PC-3 (cell line): Measurements from ENCODE around the gene CTNNA2. TPM values are rescaled to one million over a fixed set of nuclear protein-coding genes. Genes with fewer than 3 reads are reported as not detected.

Experiments
- ATAC-seq: fragments of 200-7000 bp; cut with Tn5 transposase; 2 replicates; pipeline ENCODE4 v1.9.1; 2020; ENCODE audit warnings: mild to moderate bottlenecking, moderate library complexity
- BruUV-seq: library from RNA; stranded (reverse); fragments of 400-500 nt; replicated peaks from 2 replicates; lab custom pipeline; 2021; lab: Mats Ljungman, UMichigan
- CTCF ChIA-PET: fragments of 300-600 bp; sonication (Branson Sonifier 250); formaldehyde crosslinking; loops from one replicate; lab custom pipeline; 2022; ENCODE audit warnings: antibody characterized with exemption; lab: Charles Lee
- POLR2A ChIA-PET: fragments of 300-600 bp; sonication (Branson Sonifier 250); formaldehyde crosslinking; loops from one replicate; lab custom pipeline; 2022; ENCODE audit warnings: antibody characterized with exemption; ENCODE audit not compliant: unreplicated experiment; lab: Charles Lee
- DNase-seq: peaks from one replicate; pipeline ENCODE4 v3.0.0-alpha.2; 2015
- H2AFZ ChIP-seq: fragments of 300-600 bp; sonication (generic); 2 replicates; pipeline ENCODE4 v1.6.0; 2016; ENCODE audit warnings: antibody characterized with exemption, low read length
- H3F3A ChIP-seq: fragments of 300-600 bp; sonication (generic); one replicate; pipeline ENCODE4 v1.6.0; 2017; ENCODE audit warnings: antibody characterized with exemption, low read length, control low read depth, mild to moderate bottlenecking; ENCODE audit not compliant: unreplicated experiment
- H3K27ac ChIP-seq: fragments of 300-600 bp; sonication (generic); 2 replicates; pipeline ENCODE4 v1.5.1; 2016; ENCODE audit warnings: mild to moderate bottlenecking, low read length
- H3K27me3 ChIP-seq: fragments of 300-600 bp; sonication (generic); 2 replicates; pipeline ENCODE4 v1.6.1; 2016; ENCODE audit warnings: low read length, mixed read lengths
- H3K36me3 ChIP-seq: fragments of 300-600 bp; sonication (generic); 2 replicates; pipeline ENCODE4 v1.6.1; 2016; ENCODE audit warnings: low read depth, mixed run types, low read length, mixed read lengths
- H3K4me1 ChIP-seq: fragments of 300-600 bp; sonication (generic); 2 replicates; pipeline ENCODE4 v1.5.1; 2016; ENCODE audit warnings: low read length; ENCODE audit not compliant: insufficient read depth
- H3K4me2 ChIP-seq: fragments of 300-600 bp; sonication (generic); 2 replicates; pipeline ENCODE4 v1.6.0; 2016; ENCODE audit warnings: low read length
- H3K4me3 ChIP-seq: fragments of 300-600 bp; sonication (generic); 2 replicates; pipeline ENCODE4 v1.5.1; 2016; ENCODE audit warnings: mild to moderate bottlenecking, low read length, mixed read lengths
- H3K79me2 ChIP-seq: fragments of 300-600 bp; sonication (generic); 2 replicates; pipeline ENCODE4 v1.6.1; 2017; ENCODE audit warnings: low read length, mixed read lengths
- H3K9ac ChIP-seq: fragments of 300-600 bp; sonication (generic); 2 replicates; pipeline ENCODE4 v1.6.0; 2016; ENCODE audit warnings: mild to moderate bottlenecking, low read length
- H3K9me2 ChIP-seq: fragments of 300-600 bp; sonication (generic); replicated peaks from 2 replicates; pipeline ENCODE4 v1.6.1; 2016; ENCODE audit warnings: mixed run types, low read length, mixed read lengths
- H3K9me3 ChIP-seq: fragments of 300-600 bp; sonication (generic); 2 replicates; pipeline ENCODE4 v1.6.1; 2016; ENCODE audit warnings: low read length, mixed read lengths
- H4K20me1 ChIP-seq: fragments of 300-600 bp; sonication (generic); 2 replicates; pipeline ENCODE4 v1.6.1; 2016; ENCODE audit warnings: low read length, mixed read lengths
- EZH2 ChIP-seq: fragments of 300-600 bp; sonication (generic); IDR thresholded peaks from one replicate; pipeline ENCODE4 v1.6.1; 2017; ENCODE audit warnings: antibody characterized with exemption, mild to moderate bottlenecking, low read length; ENCODE audit not compliant: unreplicated experiment
- EZH2phosphoT487 ChIP-seq: fragments of 300-600 bp; sonication (generic); IDR thresholded peaks from 2 replicates; pipeline ENCODE4 v1.6.1; 2018; ENCODE audit warnings: mild to moderate bottlenecking, antibody characterized with exemption, low read length, borderline replicate concordance
- intact Hi-C: fragments of 100-400 bp; cut with micrococcal nuclease; formaldehyde crosslinking; loops from 2 replicates; pipeline ENCODE4 v1.9.0; 2023
- total RNA-seq: library from RNA; depleted of rRNA; stranded (reverse); fragments of >200 nt; gene quantifications from 2 replicates; pipeline ENCODE4 v1.2.3, GENCODE V29; 2014
- TF ChIP-seq, protein P1 (sequence below): fragments of 300-600 bp; sonication (generic); conservative IDR thresholded peaks from 2 replicates; pipeline ENCODE4 v1.5.1; 2017; ENCODE audit warnings: antibody characterized with exemption, low read depth, mild to moderate bottlenecking, low read length

The CTNNA2 gene
- total RNA-seq, 1 experiment from 2014 or later = not detected

DNA sequence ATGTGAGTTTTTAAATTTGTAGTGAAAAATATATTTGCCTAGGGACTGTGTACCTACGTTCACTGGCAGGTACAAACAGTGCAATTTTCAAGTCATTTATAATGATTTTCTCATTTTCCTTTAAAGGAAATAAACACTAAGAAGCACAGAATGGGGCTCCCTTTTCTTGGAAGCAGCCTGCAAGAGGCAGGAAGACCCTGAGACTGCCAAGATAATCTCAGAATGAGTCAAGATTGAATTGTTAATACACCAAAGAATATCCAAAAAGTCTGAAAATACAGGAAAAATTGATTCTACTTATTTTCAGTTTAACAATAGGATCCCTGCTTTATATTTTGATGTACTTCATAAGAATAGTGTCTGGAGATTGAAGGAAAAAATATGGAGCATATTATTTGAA is 331.2 kb downstream of the CTNNA2 start:
- H3K27me3 ChIP-seq = no peaks in the 10 kb centered on the region
- TF ChIP-seq EZH2 = no peak
- TF ChIP-seq EZH2phosphoT487 = no peak
- TF ChIP-seq, protein P1, sequence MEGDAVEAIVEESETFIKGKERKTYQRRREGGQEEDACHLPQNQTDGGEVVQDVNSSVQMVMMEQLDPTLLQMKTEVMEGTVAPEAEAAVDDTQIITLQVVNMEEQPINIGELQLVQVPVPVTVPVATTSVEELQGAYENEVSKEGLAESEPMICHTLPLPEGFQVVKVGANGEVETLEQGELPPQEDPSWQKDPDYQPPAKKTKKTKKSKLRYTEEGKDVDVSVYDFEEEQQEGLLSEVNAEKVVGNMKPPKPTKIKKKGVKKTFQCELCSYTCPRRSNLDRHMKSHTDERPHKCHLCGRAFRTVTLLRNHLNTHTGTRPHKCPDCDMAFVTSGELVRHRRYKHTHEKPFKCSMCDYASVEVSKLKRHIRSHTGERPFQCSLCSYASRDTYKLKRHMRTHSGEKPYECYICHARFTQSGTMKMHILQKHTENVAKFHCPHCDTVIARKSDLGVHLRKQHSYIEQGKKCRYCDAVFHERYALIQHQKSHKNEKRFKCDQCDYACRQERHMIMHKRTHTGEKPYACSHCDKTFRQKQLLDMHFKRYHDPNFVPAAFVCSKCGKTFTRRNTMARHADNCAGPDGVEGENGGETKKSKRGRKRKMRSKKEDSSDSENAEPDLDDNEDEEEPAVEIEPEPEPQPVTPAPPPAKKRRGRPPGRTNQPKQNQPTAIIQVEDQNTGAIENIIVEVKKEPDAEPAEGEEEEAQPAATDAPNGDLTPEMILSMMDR = no peak
- H3F3A ChIP-seq = no peaks in the 10 kb centered on the region
- no peaks in the 10 kb centered on the region for H3K4me1 ChIP-seq
- BruUV-seq = no TSS peak
- no peak for DNase-seq
- no peaks in the 10 kb centered on the region for H3K9me2 ChIP-seq
- POLR2A ChIA-PET = no interaction called here
- no peaks in the 10 kb centered on the region for H3K79me2 ChIP-seq
- H3K9me3 ChIP-seq = peaks cover 10% of the 10 kb centered on the region; the same call in 1 of the 2 replicates
- CTCF ChIA-PET = no interaction called here
- no peak for ATAC-seq
- H2AFZ ChIP-seq = no peak overlapping the region
- intact Hi-C loops = no loop called here
- H3K36me3 ChIP-seq = no peaks in the 10 kb centered on the region
- H3K4me3 ChIP-seq = no peak overlapping the region
- H3K9ac ChIP-seq = no peak overlapping the region
- no peak overlapping the region for H3K4me2 ChIP-seq
- H4K20me1 ChIP-seq = no peaks in the 10 kb centered on the region
- no peak overlapping the region for H3K27ac ChIP-seq

DNA sequence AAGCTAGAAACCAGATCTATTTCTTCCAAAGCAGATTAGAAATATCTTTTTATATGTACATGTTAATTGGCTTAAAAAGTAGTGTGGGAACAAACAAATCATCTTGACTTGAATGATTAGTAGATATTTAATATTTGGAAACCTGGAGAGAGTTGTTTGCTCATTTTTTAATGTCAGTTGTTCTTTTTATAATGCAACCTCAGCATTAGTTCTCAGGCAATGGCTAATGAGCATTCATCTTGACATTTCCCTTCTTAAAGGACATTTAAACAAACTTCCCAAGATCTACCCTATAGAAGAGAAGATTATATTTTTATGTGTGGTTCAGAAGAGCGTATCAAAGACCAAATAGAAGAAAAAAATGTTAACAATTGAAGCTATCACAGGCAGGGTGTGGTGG is 334.0 kb downstream of the CTNNA2 start:
- POLR2A ChIA-PET = no interaction called here
- H3K4me3 ChIP-seq = no peak overlapping the region
- no peaks in the 10 kb centered on the region for H3K79me2 ChIP-seq
- no peaks in the 10 kb centered on the region for H3K4me1 ChIP-seq
- H2AFZ ChIP-seq = no peak overlapping the region
- H3K27me3 ChIP-seq = no peaks in the 10 kb centered on the region
- no peak for TF ChIP-seq EZH2
- no peak for TF ChIP-seq EZH2phosphoT487
- TF ChIP-seq, protein P1 = no peak
- 0 out of 2 replicates have a peak, but pooled peaks cover 5% of the 10 kb centered on the region for H3K9me3 ChIP-seq
- no peak overlapping the region for H3K9ac ChIP-seq
- CTCF ChIA-PET = no interaction called here
- H3K36me3 ChIP-seq = no peaks in the 10 kb centered on the region
- no peaks in the 10 kb centered on the region for H3F3A ChIP-seq
- H3K9me2 ChIP-seq = no peaks in the 10 kb centered on the region
- DNase-seq = no peak
- H4K20me1 ChIP-seq = no peaks in the 10 kb centered on the region
- intact Hi-C loops = no loop called here
- BruUV-seq = no TSS peak
- ATAC-seq = no peak
- H3K4me2 ChIP-seq = no peak overlapping the region
- H3K27ac ChIP-seq = no peak overlapping the region

DNA sequence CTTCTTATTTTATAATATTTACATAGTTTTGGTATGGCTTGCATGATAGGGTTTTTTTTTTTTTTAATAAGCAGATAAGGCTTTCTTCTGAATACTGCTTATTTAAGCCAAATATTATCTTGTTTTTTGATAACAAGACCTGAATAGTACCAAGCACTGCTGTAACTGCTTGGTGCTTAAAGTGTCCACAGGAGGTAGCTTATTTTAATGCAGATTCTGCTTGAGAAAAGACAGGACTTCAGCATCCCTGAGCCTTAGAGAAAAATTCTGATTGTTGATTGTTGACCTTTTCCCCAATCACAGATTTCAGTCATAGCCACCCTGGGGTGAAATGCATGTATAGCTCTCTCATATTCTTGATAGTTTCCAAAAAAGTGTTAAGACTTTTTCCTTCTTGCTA is 336.4 kb downstream of the CTNNA2 start:
- H3K9ac ChIP-seq = no peak overlapping the region
- H3K27ac ChIP-seq = no peak overlapping the region
- H3K9me3 ChIP-seq = no peaks in the 10 kb centered on the region
- no peak overlapping the region for H3K4me3 ChIP-seq
- H3K36me3 ChIP-seq = no peaks in the 10 kb centered on the region
- H2AFZ ChIP-seq = no peak overlapping the region
- no peak for DNase-seq
- CTCF ChIA-PET = no interaction called here
- no peaks in the 10 kb centered on the region for H3K79me2 ChIP-seq
- TF ChIP-seq EZH2 (no peak), EZH2phosphoT487 (no peak)
- TF ChIP-seq, protein P1 = no peak
- BruUV-seq = no TSS peak
- H4K20me1 ChIP-seq = no peaks in the 10 kb centered on the region
- no peak overlapping the region for H3K4me2 ChIP-seq
- intact Hi-C loops = no loop called here
- POLR2A ChIA-PET = no interaction called here
- no peaks in the 10 kb centered on the region for H3F3A ChIP-seq
- H3K4me1 ChIP-seq = no peaks in the 10 kb centered on the region
- ATAC-seq = no peak
- no peaks in the 10 kb centered on the region for H3K9me2 ChIP-seq
- no peaks in the 10 kb centered on the region for H3K27me3 ChIP-seq
